Activated naive CD4-positive, alpha-beta T cell treated with anti-CD3 and anti-CD28 coated beads, Interleukin-2, amount 50 U/mL, for 24 hours (primary cell): Measurements from ENCODE around the gene HSPA1B.
"Not testable (repeated sequence)": the region's sequence is repeated elsewhere in the genome, so short reads cannot be mapped to it uniquely, and the experiment has no call there.

Source experiments
- H3K27ac Mint-ChIP-seq: one replicate; pipeline ENCODE4 v1.8.0; 2021; ENCODE audit warnings: mild to moderate bottlenecking, mixed read lengths
- H3K27me3 Mint-ChIP-seq: one replicate; pipeline ENCODE4 v1.8.0; 2021; ENCODE audit warnings: mixed read lengths
- H3K36me3 Mint-ChIP-seq: one replicate; pipeline ENCODE4 v1.8.0; 2021; ENCODE audit warnings: mixed read lengths
- H3K4me1 Mint-ChIP-seq: one replicate; pipeline ENCODE4 v1.8.0; 2021; ENCODE audit warnings: mixed read lengths
- H3K4me3 Mint-ChIP-seq: one replicate; pipeline ENCODE4 v1.8.0; 2021; ENCODE audit warnings: mild to moderate bottlenecking, mixed read lengths
- H3K9me3 Mint-ChIP-seq: one replicate; pipeline ENCODE4 v1.8.0; 2021; ENCODE audit warnings: mixed read lengths

Gene HSPA1B

DNA sequence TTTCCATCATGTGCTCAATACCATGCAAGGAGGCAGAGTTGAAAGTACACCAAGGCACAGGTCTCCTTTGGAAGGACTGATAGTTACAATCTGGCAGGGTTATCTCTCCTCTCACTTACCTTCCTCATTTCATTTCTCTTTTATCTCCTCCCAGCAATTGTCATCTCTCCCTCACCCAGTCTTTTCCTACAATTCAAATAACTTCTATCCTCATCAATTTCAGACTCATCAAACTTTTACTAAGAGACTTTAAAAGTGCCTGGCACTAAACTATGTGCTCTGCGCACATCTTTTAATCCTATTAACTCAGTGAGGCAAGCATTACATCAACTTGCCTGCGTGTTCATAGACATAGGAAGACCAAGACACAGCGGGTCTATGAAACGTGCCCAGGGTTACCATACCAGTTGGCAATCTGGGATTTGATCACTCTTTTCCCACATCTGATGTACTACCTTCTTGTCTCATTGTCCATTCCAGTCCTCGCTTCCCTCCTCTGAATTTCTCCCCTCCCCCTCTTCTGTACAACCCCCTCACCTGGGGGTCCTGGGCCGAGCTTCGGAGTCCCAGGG is 33.2 kb upstream of the HSPA1B start:
- H3K4me1 Mint-ChIP-seq = peaks cover 38% of the 10 kb centered on the region
- no peaks in the 10 kb centered on the region for H3K9me3 Mint-ChIP-seq
- H3K36me3 Mint-ChIP-seq = peaks cover 5% of the 10 kb centered on the region

DNA sequence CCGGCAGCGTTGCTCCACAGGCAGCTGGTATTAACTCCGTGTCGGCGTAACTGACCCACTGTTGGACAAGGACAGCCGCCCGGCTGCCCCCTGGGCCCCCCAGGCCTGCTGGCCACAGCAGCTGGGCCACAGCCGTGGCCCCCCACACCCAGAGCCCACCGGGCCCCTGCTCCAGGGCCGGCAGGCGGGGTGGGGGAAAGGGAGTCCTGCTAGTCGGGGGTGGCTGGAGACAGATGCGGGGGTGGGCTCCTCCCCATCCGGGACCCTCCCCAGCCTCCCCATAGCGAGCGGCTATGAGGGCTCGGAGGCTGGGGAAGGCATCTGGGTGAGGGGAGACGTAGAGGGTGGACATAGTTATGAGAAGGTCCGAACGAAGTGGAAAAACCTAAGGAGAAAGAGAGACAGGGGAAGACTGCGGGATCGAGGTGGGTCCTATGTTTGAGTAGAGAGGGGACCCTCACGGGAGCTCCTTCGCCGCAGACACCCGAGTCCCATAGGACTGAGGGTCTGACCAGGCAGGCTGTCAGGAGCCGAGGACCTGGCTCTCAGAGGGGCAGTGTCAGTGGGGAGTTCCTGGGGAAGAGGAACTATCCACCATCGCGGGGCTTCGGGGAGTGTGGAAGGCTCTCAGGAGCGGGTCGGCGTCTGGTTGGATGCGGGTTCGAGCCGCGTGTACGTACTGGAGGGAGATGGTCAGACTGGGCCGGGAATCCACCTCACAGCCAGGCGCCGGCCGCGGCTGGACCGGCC is 32.5 kb upstream of the HSPA1B start:
- no peaks in the 10 kb centered on the region for H3K9me3 Mint-ChIP-seq
- peak overlapping the region; percentile 94 for H3K4me3 Mint-ChIP-seq
- no peaks in the 10 kb centered on the region for H3K27me3 Mint-ChIP-seq
- peak overlapping the region; percentile 100 for H3K27ac Mint-ChIP-seq
- H3K36me3 Mint-ChIP-seq = peaks cover 5% of the 10 kb centered on the region
- H3K4me1 Mint-ChIP-seq = peaks cover 38% of the 10 kb centered on the region

More for the DNA sequence above, 33.2 kb upstream of the HSPA1B start:
- peak overlapping the region; percentile 94 for H3K4me3 Mint-ChIP-seq
- H3K27ac Mint-ChIP-seq = peak overlapping the region; percentile 88
- H3K27me3 Mint-ChIP-seq = no peaks in the 10 kb centered on the region

DNA sequence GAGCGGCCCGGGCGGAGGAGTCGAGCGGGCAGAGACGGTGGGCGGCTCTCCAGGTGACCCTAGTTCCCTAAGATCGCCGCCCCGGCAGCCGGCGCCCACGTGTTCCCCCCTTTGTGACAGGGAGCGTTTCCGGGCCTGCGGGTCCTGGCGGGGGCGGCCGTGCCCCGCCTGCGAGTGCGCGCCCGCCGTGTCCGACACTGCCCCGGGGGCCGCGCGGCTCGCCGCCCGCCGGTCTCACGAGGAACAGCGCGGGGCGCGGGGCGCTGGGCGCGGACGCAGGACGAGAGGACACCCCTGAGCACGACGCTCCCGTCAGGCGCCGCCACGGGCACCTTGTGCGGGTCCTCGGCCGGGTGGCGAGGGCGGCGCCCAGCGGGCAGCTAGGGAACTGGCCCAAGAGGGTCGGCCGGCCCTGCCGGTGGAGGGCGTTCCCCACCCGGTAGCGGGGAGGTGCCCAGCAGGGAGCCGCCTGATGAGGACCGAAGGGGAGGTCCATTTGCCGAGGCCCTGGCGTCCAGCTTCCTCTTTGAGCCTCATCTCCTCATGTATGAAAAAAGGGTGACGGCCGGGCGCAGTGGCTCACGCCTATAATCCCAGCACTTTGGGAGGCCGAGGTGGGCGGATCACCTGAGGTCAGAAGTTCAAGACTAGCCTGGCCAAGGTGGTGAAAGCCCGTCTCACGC is 31.8 kb upstream of the HSPA1B start, which contains the start of gene VARS1:
Gene VARS1 (minus strand): TSS at position 137 of the 683 bp plus-strand sequence. CDS start 535 bp downstream, outside the sequence.
- peaks cover 3% of the 10 kb centered on the region for H3K36me3 Mint-ChIP-seq
- no peaks in the 10 kb centered on the region for H3K27me3 Mint-ChIP-seq
- no peaks in the 10 kb centered on the region for H3K9me3 Mint-ChIP-seq
- H3K4me3 Mint-ChIP-seq = peak within 1 kb of the TSS; percentile 94
- peak within 1 kb of the TSS; percentile 100 for H3K27ac Mint-ChIP-seq
- peaks cover 35% of the 10 kb centered on the region for H3K4me1 Mint-ChIP-seq

DNA sequence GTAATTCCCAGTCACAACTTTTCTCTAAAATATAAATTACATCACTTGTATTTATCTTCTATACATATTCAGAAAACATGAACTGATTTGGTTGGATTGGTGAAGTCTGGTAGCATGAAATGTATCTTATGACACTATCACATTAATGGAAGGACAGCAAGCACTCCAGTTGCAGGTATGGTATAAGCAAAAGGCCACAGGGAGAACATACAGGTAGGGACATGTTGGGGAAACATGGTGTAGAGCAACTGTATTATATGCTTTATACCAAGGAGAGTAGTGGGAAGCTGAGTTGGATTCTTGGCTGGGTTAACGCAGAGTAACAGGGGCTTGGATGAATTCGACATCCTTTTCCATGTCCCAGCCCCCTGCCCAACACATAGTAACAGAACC is 30.5 kb upstream of the HSPA1B start:
- Mint-ChIP-seq H3K4me3 (peak overlapping the region; percentile 48), H3K27me3 (no peaks in the 10 kb centered on the region), H3K4me1 (peaks cover 34% of the 10 kb centered on the region)

DNA sequence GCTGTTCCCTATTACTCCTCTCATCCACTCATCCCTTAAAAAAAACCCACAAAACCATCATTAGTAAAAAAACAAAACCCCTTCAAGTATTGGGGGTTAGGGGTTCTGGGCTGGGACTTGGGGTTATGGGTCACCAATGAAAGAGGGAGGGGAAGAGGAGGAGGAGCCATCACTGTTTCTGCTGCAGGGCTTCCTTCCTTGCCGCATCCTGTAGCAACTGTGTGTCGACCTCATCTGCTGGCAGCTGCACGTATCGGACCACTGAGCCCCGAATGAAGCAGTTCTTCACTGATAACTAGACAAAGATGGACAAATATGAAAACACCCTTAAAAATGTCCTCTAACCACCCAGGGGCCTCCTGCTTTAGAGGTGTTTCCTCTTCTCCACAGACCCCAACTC is 29.9 kb upstream of the HSPA1B start:
- Mint-ChIP-seq H3K27ac (peak overlapping the region; percentile 43), H3K9me3 (no peaks in the 10 kb centered on the region), H3K4me1 (peaks cover 34% of the 10 kb centered on the region), H3K27me3 (no peaks in the 10 kb centered on the region), H3K4me3 (peak overlapping the region; percentile 67), H3K36me3 (peaks cover 2% of the 10 kb centered on the region)

More for the DNA sequence above, 30.5 kb upstream of the HSPA1B start:
- Mint-ChIP-seq H3K27ac (no peak overlapping the region), H3K36me3 (peaks cover 2% of the 10 kb centered on the region), H3K9me3 (no peaks in the 10 kb centered on the region)

DNA sequence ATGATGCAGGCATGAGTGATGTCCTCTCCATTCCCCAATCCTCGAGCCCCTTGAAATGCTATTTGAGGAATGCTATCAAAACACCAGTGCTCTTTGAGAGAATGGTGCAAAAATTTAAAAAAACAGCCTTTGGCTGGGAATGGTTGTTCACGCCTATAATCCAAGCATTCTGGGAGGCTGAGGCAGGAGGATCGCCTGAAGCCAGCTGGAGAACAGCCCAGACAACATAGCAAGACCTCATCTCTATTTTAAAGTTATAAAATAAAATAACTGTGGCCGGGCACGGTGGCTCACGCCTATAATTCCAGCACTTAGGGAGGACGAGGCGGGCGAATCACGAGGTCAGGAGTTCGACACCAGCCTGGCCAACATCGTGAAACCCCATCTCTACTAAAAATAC is 27.8 kb upstream of the HSPA1B start:
- Mint-ChIP-seq H3K36me3 (no peaks in the 10 kb centered on the region), H3K27me3 (no peaks in the 10 kb centered on the region), H3K27ac (no peak overlapping the region), H3K9me3 (no peaks in the 10 kb centered on the region), H3K4me3 (no peak overlapping the region), H3K4me1 (peaks cover 26% of the 10 kb centered on the region)

DNA sequence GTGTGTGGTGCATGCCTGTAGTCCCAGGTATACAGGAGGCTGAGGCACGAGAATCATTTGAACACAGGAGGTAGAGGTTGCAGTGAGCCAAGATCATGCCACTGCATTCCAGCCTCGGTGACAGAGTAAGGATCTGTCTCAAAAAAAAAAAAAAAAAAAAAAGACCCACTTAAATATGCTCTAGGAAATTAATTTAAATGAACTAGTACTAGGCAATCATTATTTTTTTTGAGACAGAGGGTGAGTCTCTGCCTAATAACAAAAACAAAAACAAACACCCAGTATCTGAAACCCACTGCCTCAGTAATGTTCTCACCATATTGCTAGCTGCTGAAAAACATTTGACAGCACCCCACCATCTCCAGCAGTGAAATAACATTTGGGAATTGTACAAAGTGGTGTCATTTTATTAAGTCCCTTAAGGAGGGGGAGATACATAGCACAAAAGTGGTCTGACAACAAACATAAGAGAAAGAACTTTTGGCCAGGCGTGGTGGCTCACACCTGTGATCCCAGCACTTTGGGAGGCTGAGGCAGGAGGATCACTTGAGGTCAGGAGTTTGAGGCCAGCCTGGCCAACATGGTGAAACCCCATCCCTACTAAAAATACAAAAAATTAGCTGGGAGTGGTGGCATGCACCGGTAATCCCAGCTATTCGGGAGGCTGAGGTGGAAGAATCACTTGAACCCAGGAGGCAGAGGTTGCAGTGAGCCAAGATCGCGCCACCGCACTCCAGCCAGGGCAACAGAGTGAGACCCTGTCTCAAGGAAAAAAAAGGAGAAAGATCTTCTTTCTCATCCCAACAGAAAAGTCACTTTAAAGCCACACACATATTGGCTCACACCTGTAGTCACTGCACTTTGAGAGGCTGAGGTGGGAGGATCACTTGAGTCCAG is 26.3 kb upstream of the HSPA1B start:
- H3K36me3 Mint-ChIP-seq, H3K4me3 Mint-ChIP-seq, H3K9me3 Mint-ChIP-seq, H3K27me3 Mint-ChIP-seq, H3K27ac Mint-ChIP-seq: not testable (repeated sequence)
- H3K4me1 Mint-ChIP-seq = peaks cover 33% of the 10 kb centered on the region

DNA sequence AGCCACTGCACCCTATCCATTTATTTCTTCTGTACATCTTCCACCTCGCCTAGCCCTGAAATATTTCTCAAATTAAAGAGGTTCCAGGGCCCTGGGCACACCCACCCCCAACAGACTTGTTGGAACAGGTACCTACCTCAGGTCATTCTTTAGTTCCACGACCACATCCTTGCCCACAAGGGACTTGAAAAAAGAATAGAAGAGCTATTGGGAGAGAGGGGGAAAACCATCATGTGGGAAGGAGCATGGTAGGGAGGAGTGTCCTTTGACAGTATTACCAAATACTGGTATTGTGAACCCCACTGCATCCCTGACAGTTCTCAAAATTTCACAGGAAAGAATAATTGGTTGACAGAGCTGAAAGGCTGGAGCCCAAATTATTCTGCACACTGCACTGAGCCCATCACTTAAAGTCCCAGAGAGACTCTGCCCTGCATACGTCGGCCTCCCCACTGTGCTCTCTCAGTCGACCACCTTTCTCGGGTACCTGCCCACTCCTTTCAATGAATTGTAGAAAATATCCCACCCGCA is 21.5 kb upstream of the HSPA1B start:
- Mint-ChIP-seq H3K27me3 (no peaks in the 10 kb centered on the region), H3K9me3 (no peaks in the 10 kb centered on the region), H3K36me3 (peaks cover 7% of the 10 kb centered on the region), H3K27ac (peak overlapping the region; percentile 96), H3K4me3 (peak overlapping the region; percentile 99), H3K4me1 (peaks cover 22% of the 10 kb centered on the region)

DNA sequence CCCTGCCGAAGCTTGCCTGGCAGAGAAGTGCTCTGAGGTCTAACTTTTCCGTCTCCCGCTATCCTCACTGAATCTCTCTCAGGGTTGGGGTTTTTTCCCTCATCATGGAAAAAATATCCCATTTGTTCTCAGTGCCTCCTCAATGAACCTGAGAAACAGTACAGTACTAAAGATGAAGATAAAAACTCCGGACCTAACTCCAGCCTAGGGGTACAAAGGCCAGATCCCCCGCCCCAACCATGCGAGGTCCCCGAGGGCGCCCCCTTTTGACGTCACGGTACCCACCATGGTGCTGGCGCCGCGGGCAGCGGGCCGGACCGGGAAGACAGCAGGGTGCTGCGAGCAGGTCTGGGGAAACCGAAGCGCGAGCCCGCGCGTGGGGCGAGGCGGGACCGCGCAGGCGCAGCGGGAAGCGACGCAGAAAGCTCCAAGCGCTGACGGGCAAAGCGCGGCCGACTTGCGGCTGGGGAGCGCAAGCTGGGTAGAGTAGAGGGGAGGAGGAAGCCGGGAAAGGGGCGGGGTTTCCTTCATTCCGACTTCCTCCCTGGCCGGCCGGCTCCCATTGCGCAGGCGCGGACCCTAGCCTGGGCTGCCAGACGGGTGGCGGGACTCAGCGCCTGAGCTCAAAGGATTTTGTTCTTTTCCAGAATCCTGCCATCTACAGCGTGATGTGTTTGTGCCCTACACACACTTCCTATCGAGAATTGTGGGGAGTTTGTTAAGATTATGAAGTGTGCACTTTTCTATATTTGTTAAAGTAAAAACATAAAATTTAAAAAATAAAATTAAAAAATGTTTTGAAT is 20.9 kb upstream of the HSPA1B start, which contains the start of gene LSM2:
Gene LSM2 (minus strand): TSS at position 497 of the 803 bp plus-strand sequence. CDS start 209 bp downstream, at position 288.
- peaks cover 19% of the 10 kb centered on the region for H3K4me1 Mint-ChIP-seq
- no peaks in the 10 kb centered on the region for H3K9me3 Mint-ChIP-seq
- H3K27me3 Mint-ChIP-seq = no peaks in the 10 kb centered on the region
- H3K27ac Mint-ChIP-seq = peak within 1 kb of the TSS; percentile 96
- H3K4me3 Mint-ChIP-seq = peak within 1 kb of the TSS; percentile 99
- H3K36me3 Mint-ChIP-seq = peaks cover 7% of the 10 kb centered on the region

DNA sequence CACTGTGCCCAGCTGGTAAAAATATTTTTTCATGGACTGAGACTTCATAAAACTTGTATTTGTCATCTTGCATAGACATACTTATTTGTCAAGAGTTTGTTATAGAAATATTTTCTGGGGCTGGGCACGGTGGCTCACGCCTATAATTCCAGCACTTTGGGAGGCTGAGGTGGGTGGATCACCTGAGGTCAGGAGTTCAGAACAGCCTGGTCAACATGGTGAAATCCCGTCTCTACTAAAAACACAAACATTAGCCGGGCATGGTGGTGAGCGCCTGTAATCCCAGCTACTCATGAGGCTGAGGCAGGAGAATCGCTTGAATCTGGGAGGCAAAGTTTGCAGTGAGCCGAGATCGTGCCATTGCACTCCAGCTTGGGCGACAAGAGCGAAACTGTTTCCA is 18.9 kb upstream of the HSPA1B start:
- not testable (repeated sequence) for H3K4me3 Mint-ChIP-seq, H3K9me3 Mint-ChIP-seq, H3K27ac Mint-ChIP-seq, H3K36me3 Mint-ChIP-seq, H3K27me3 Mint-ChIP-seq
- H3K4me1 Mint-ChIP-seq = peaks cover 27% of the 10 kb centered on the region

DNA sequence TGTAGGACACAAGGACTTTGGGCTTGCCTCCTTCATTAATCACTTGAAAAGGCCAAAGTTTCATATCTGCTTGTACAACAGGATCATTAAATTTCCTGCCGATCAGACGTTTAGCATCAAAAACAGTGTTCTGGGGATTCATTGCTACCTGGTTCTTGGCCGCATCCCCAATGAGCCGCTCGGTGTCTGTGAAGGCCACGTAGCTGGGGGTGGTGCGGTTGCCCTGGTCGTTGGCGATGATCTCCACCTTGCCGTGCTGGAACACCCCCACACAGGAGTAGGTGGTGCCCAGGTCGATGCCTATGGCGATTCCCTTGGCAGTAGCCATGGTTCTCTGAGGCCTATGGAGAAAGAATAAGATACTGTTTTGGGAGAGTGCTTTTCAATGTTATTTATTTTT is 15.9 kb upstream of the HSPA1B start:
- Mint-ChIP-seq H3K4me3 (no peak overlapping the region), H3K27me3 (no peaks in the 10 kb centered on the region), H3K4me1 (peaks cover 25% of the 10 kb centered on the region), H3K27ac (no peak overlapping the region), H3K9me3 (no peaks in the 10 kb centered on the region), H3K36me3 (peaks cover 5% of the 10 kb centered on the region)

DNA sequence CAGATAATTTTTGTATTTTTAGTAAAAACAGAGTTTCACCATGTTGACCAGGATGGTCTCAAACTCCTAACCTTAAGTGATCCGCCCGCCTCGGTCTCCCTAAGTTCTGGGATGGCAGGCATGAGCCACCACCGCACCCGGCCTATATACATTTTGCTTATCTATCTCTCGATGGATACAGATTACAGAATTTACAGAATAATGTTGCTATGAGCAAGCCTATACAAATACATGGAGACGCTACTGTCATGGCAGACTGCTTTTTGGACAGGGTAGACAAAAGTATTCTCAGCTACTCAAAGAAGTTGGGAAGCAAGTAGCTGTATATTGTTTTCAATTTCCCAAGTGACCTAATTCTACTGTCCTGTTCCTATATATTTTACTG is 14.1 kb upstream of the HSPA1B start:
- Mint-ChIP-seq H3K4me3 (peak overlapping the region; percentile 77), H3K27me3 (no peaks in the 10 kb centered on the region), H3K36me3 (peaks cover 5% of the 10 kb centered on the region), H3K9me3 (no peaks in the 10 kb centered on the region), H3K27ac (peak overlapping the region; percentile 92), H3K4me1 (peaks cover 32% of the 10 kb centered on the region)

DNA sequence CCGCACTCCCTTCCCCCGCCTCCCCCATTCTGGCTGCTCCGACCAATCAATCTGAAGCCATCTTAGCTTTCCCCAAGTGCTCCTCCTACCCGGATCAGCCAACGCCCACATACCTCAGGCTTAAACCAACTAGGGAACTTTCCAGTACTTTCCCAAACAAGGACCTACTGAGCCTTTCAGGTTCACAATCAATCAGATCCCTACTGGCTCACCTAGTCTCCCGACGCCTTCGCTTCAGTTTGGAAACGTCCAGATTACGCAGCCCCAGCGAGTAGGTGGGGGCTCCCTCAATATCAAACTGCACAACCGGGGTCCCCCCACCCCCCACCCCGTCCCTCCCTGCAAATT is 12.9 kb upstream of the HSPA1B start:
- Mint-ChIP-seq H3K36me3 (peaks cover 3% of the 10 kb centered on the region), H3K4me1 (peaks cover 36% of the 10 kb centered on the region), H3K27ac (peak overlapping the region; percentile 73), H3K4me3 (peak overlapping the region; percentile 87), H3K27me3 (no peaks in the 10 kb centered on the region), H3K9me3 (no peaks in the 10 kb centered on the region)

DNA sequence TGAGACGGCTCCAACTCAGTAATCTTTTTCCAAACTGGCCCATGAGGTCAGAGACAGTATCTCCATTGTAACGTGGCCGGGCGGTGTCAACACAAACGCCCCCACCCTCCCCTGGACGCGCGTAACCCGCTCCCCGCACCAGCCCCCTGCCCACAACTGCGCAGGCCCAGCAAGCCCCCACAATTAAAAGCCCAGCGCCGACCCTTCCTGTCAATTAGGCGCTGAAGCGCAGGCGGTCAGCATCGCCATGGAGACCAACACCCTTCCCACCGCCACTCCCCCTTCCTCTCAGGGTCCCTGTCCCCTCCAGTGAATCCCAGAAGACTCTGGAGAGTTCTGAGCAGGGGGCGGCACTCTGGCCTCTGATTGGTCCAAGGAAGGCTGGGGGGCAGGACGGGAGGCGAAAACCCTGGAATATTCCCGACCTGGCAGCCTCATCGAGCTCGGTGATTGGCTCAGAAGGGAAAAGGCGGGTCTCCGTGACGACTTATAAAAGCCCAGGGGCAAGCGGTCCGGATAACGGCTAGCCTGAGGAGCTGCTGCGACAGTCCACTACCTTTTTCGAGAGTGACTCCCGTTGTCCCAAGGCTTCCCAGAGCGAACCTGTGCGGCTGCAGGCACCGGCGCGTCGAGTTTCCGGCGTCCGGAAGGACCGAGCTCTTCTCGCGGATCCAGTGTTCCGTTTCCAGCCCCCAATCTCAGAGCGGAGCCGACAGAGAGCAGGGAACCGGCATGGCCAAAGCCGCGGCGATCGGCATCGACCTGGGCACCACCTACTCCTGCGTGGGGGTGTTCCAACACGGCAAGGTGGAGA is 12.3 kb upstream of the HSPA1B start, which contains the start of the genes HSPA1A and HSPA1L:
Gene HSPA1A (plus strand): TSS at position 519 of the 814 bp plus-strand sequence. CDS start 214 bp downstream, at position 733.
Gene HSPA1L (minus strand): TSS at position 259 of the 814 bp plus-strand sequence. CDS start 3,311 bp downstream, outside the sequence.
- no peaks in the 10 kb centered on the region for H3K9me3 Mint-ChIP-seq
- peaks cover 40% of the 10 kb centered on the region for H3K4me1 Mint-ChIP-seq
- peak within 1 kb of the TSS; percentile 73 for H3K27ac Mint-ChIP-seq
- no peaks in the 10 kb centered on the region for H3K27me3 Mint-ChIP-seq
- no peaks in the 10 kb centered on the region for H3K36me3 Mint-ChIP-seq
- peak within 1 kb of the TSS; percentile 87 for H3K4me3 Mint-ChIP-seq
